Fibroblast of lung (primary cell): ENCODE data around the gene TLCD1.

Source experiments
- EZH2 ChIP-seq: IDR thresholded peaks from 2 replicates; pipeline ENCODE4 v1.5.1; 2012; ENCODE audit warnings: low read length, control low read depth, mild to moderate bottlenecking; ENCODE audit errors: missing control alignments
- TF ChIP-seq, protein P1 (sequence below), 2 donors: IDR thresholded peaks in 1 of 2; conservative IDR thresholded peaks in 1 of 2; 1 replicate in 1 of 2; 2 replicates in 1 of 2; pipeline ENCODE4 v1.5.1; 2011 to 2012; ENCODE audit warnings: low read length in 2 of 2, control low read depth in 1 of 2, inconsistent platforms in 1 of 2, low read depth in 1 of 2, mild to moderate bottlenecking in 1 of 2

DNA sequence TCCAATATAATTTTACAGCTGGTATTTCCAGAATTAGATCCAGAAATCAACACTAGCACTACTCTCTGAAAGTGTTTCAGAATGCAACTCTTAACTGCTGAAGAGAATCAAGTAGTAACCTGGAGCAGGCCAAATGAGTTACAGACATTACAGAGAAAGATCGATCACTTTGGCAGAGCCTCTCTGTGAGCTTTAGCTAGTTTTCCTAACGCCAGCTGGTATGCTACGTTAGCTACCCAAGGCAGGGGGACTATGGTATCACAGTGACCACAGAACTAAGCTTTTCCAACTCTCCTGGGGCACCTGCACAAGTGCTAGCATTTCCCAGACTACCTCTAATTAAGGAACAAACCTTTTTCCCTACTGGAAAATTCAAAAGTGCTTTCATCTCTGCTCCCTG, 48.2 kb upstream of the TLCD1 start:
- TF ChIP-seq, protein P1, sequence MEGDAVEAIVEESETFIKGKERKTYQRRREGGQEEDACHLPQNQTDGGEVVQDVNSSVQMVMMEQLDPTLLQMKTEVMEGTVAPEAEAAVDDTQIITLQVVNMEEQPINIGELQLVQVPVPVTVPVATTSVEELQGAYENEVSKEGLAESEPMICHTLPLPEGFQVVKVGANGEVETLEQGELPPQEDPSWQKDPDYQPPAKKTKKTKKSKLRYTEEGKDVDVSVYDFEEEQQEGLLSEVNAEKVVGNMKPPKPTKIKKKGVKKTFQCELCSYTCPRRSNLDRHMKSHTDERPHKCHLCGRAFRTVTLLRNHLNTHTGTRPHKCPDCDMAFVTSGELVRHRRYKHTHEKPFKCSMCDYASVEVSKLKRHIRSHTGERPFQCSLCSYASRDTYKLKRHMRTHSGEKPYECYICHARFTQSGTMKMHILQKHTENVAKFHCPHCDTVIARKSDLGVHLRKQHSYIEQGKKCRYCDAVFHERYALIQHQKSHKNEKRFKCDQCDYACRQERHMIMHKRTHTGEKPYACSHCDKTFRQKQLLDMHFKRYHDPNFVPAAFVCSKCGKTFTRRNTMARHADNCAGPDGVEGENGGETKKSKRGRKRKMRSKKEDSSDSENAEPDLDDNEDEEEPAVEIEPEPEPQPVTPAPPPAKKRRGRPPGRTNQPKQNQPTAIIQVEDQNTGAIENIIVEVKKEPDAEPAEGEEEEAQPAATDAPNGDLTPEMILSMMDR (conservative IDR thresholded peaks at IDR 0.05 in 1 of 2, IDR thresholded peaks at IDR 0.05 in 1 of 2; ENCODE audit: low read depth in 1 of 2, low read length in 2 of 2): no peak
- TF ChIP-seq EZH2: no peak
